Adrenal gland (tissue), 12 donors: ENCODE measurements around the gene OSBPL10. TPM values are rescaled to one million over a fixed set of nuclear protein-coding genes. Genes with fewer than 3 reads are reported as not detected.

ENCODE experiments used
- DNase-seq, 7 donors: peaks; one replicate each; pipeline ENCODE4 v3.0.0-alpha.2; 2019 to 2020
- H3K27ac ChIP-seq, 5 donors: fragments of 200-600 bp; sonication (generic) in 4 of 5; 1 replicate in 3 of 5; 2 replicates in 2 of 5; pipeline versions ENCODE4 v1.5.1 to v1.8.0; 2016 to 2020; ENCODE audit warnings: mild to moderate bottlenecking in 1 of 5
- H3K27me3 ChIP-seq: fragments of 200-600 bp; 2 replicates; pipeline ENCODE4 v1.8.0; 2021
- H3K36me3 ChIP-seq, 2 donors: fragments of 200-600 bp; replicated peaks in 1 of 2; 1 replicate in 1 of 2; 2 replicates in 1 of 2; pipeline versions ENCODE4 v1.5.1 to v1.8.0; 2018 to 2022
- H3K4me1 ChIP-seq, 2 donors: fragments of 200-600 bp; replicated peaks in 1 of 2; 1 replicate in 1 of 2; 2 replicates in 1 of 2; pipeline versions ENCODE4 v1.5.1 to v1.8.0; 2018 to 2021
- H3K4me3 ChIP-seq, 4 donors: fragments of 200-600 bp; sonication (generic) in 3 of 4; one replicate each; pipeline ENCODE4 v1.5.1; 2016 to 2018
- H3K9me3 ChIP-seq, 3 donors: fragments of 200-600 bp; sonication (generic) in 1 of 3; replicated peaks in 1 of 3; 1 replicate in 2 of 3; 2 replicates in 1 of 3; pipeline versions ENCODE4 v1.5.1 to v1.8.0; 2016 to 2021
- CTCF ChIP-seq, 6 experiments: fragments of 450-650 bp in 4 of 6; fragments of 200-600 bp in 2 of 6; sonication (generic) in 1 of 6; IDR thresholded peaks; 1 replicate in 5 of 6; 2 replicates in 1 of 6; pipeline versions ENCODE4 v1.5.1 to v1.8.0; 2016 to 2021; ENCODE audit warnings: antibody characterized with exemption in 6 of 6, mild to moderate bottlenecking in 2 of 6, moderate library complexity in 1 of 6
- POLR2A ChIP-seq, 2 donors: fragments of 450-650 bp; IDR thresholded peaks; one replicate each; pipeline ENCODE4 v1.6.1; 2017; ENCODE audit warnings: antibody characterized with exemption in 2 of 2, mild to moderate bottlenecking in 2 of 2, moderate library complexity in 1 of 2
- WGBS, 4 donors: extraction: QIAGEN DNeasy Blood & Tissue Kit in 2 of 4; methylation state at CpG; one replicate each; pipeline versions ENCODE4 v1.1.5 to v1.1.7; 2013 to 2017; 5-methylcytosine and 5-hydroxymethylcytosine counted together
- intact Hi-C, 2 donors: fragments of 100-400 bp; cut with DNase I; formaldehyde crosslinking; loops; one replicate each; pipeline versions ENCODE4 v1.14.1 to v1.15.0; 2022 to 2023
- polyA plus RNA-seq, 3 donors: library from polyadenylated mRNA; stranded (reverse); fragments of 200-250 nt in 2 of 3; fragments of 350-450 nt in 1 of 3; fragmentation: Illumina TruSeq in 1 of 3; extraction: RNeasy Lipid Tissue Mini Kit (QIAGEN cat#74804) in 1 of 3; gene quantifications; one replicate each; pipeline ENCODE4 v1.2.3, GENCODE V29; 2013 to 2014
- total RNA-seq, 9 donors: library from RNA; depleted of rRNA in 4 of 9; stranded (reverse); fragments of >200 nt in 4 of 9; fragments of 120-200 nt in 1 of 9; fragmentation: NEBNext Ultra II Directional in 1 of 9; extraction: Animal tissue kit (Norgen Biotek cat#: 25700) in 1 of 9; gene quantifications; one replicate each; pipeline versions ENCODE4 v1.1.0 to v1.2.4, GENCODE V29; 2013 to 2023
- donor health status: healthy with polysubstance abuse.
- donor health status: Bipolar disorder and iron deficiency.
- donor health status: DM: yes; HTN: yes; CAD: no.
- donor health status: DM: no; HTN: no; CAD: no.
- donor health status: DM: no; HTN: no; CAD: no.
- donor health status: DM: yes; HTN: yes; CAD: no.

The OSBPL10 gene
- total and polyA plus RNA-seq, 12 donors, result 2.0 to 55.6 (median 9.4) TPM

- WGBS, 4 donors, result 75 to 91% (median 83%) methylated on average over 7 of the region's 7 CpGs
- intact Hi-C loops, result no loop called here
- no peaks in the 10 kb centered on the region for H3K36me3 ChIP-seq
- no peak overlapping the region for H3K4me3 ChIP-seq
- TF ChIP-seq CTCF (IDR thresholded peaks at IDR 0.05), result no peak
- no peak for TF ChIP-seq POLR2A (IDR thresholded peaks at IDR 0.05)
- no peak overlapping the region for H3K27ac ChIP-seq
- H3K4me1 ChIP-seq, result no peaks in the 10 kb centered on the region
- no peaks in the 10 kb centered on the region for H3K27me3 ChIP-seq
- no peak for DNase-seq
- no peaks in the 10 kb centered on the region for H3K9me3 ChIP-seq
These were observed 28.0 kb downstream of the OSBPL10 start for GRCh38 chr3:31953091-31953490.

DNA sequence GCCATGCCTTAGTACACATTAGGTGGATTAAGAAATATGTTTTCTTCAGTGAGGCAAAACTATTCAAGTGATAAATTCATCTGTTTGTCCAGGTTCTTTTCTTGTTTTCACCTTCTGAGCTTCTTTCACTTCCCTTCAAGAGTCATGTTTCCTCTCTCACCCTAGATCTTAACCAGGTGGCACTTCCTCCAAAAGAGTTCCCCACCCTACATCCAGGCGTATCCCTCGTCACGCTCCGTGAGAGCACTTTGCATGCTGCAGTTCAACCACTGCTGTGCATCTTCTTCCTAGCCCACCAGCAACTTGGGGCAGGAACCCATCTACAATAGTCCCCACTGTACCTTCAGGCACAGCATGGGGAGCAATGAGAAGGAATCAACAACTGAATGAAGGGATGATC lies 28.9 kb downstream of the OSBPL10 start:
- H3K9me3 ChIP-seq, result no peaks in the 10 kb centered on the region
- no peaks in the 10 kb centered on the region for H3K4me1 ChIP-seq
- no peak overlapping the region for H3K4me3 ChIP-seq
- DNase-seq, result no peak
- intact Hi-C loops, result no loop called here
- no peaks in the 10 kb centered on the region for H3K36me3 ChIP-seq
- no peak for TF ChIP-seq POLR2A (IDR thresholded peaks at IDR 0.05)
- no peak for TF ChIP-seq CTCF (IDR thresholded peaks at IDR 0.05)
- 81 to 98% (median 82%) methylated on average over 4 of the region's 4 CpGs for WGBS, 4 donors
- no peaks in the 10 kb centered on the region for H3K27me3 ChIP-seq
- H3K27ac ChIP-seq, result no peak overlapping the region

DNA sequence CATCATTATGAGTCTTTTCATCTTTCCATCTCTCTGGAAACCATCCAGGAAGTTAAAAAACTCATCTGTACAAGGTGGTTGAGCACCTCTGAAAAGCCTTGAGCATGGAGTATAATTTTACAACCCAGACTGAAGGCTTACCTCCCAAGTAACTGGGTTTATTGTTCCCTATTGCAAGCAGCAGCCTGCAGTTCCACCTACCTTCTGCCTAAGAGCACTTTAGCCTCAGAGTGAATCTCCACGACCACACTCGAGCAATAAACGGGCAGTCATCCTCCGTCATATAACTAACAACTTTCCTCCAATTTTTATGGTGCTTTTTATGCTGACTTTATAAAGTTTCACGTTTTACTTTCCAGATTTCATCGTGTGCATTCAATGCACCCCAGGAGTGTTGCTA lies 32.8 kb downstream of the OSBPL10 start:
- no peak for DNase-seq
- H3K36me3 ChIP-seq, result no peaks in the 10 kb centered on the region
- TF ChIP-seq POLR2A (IDR thresholded peaks at IDR 0.05) (no peak), CTCF (IDR thresholded peaks at IDR 0.05) (no peak)
- intact Hi-C loops, result no loop called here
- H3K27ac ChIP-seq, result no peak overlapping the region
- H3K9me3 ChIP-seq, result no peaks in the 10 kb centered on the region
- H3K27me3 ChIP-seq, result no peaks in the 10 kb centered on the region
- no peak overlapping the region for H3K4me3 ChIP-seq
- no peaks in the 10 kb centered on the region for H3K4me1 ChIP-seq
- 84 to 90% (median 86%) methylated on average over 6 of the region's 6 CpGs for WGBS, 4 donors

DNA sequence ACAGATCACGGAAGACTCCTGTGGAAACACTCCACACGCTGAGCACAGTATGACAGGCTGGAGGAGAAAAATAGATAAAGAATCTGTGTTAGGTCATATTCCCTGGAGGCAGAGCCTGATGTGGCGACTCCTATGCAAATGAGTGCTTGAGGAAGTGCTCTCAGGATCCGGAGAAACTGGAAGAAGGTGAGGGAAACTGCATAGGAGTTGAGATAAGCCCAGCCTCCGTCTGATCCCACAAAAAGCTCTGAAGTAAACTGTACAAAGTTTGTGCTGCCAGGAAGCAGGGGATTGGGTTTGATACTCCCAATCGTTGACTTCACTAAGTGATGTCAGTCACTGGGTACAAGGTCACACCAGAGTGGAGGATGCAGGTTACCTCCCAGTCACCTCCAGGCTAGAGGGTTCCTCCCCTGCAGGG lies 33.4 kb downstream of the OSBPL10 start:
- Histone ChIP-seq H3K4me3 (no peak overlapping the region), H3K4me1 (no peaks in the 10 kb centered on the region), H3K27me3 (no peaks in the 10 kb centered on the region), H3K27ac (no peak overlapping the region), H3K9me3 (no peaks in the 10 kb centered on the region), H3K36me3 (no peaks in the 10 kb centered on the region)
- WGBS, 4 donors, result 64 to 73% (median 69%) methylated on average over 6 of the region's 6 CpGs
- DNase-seq, result no peak
- intact Hi-C loops, result no loop called here
- TF ChIP-seq POLR2A (IDR thresholded peaks at IDR 0.05) (no peak), CTCF (IDR thresholded peaks at IDR 0.05) (no peak)
